Measurements from ENCODE around the gene C1orf52.

The C1orf52 gene

DNA sequence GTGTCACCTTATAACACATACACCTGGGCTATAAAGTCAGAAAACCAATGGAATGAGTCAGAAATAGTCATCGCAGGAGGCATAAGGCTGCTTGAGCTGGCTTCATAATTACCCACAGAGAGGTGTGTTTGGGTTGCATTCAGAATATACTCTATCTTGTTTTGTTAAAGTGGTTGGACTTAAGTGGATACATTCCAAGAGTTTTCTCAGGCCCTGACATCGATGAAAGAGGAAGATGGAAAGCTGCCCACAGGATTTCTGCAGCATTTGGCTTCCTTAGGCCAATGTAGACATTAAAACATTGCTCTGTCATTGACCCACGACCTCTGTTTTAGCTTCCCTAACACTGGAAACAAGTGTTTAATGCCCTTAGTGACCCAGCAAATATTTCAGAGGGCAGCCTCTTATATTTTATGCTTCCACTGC, 35.6 kb upstream of the C1orf52 start:
- Histone ChIP-seq H3K36me3 (ENCODE audit: control insufficient read depth in 1 of 2, insufficient read depth in 2 of 2, low read length in 2 of 2) (no peaks in the 10 kb centered on the region), H3K27ac (ENCODE audit: low read length) (no peak overlapping the region), H3K27me3 (ENCODE audit: low read depth, low read length) (no peaks in the 10 kb centered on the region), H3K4me1 (ENCODE audit: control insufficient read depth in 1 of 2, insufficient read depth in 2 of 2, low read length in 2 of 2) (peaks cover 10 to 14% of the 10 kb centered on the region in 2 donors), H3K9me3 (ENCODE audit: control insufficient read depth in 1 of 2, low read length in 2 of 2) (no peaks in the 10 kb centered on the region), H3K4me3 (ENCODE audit: low read depth in 1 of 2, low read length in 2 of 2) (no peak overlapping the region)

DNA sequence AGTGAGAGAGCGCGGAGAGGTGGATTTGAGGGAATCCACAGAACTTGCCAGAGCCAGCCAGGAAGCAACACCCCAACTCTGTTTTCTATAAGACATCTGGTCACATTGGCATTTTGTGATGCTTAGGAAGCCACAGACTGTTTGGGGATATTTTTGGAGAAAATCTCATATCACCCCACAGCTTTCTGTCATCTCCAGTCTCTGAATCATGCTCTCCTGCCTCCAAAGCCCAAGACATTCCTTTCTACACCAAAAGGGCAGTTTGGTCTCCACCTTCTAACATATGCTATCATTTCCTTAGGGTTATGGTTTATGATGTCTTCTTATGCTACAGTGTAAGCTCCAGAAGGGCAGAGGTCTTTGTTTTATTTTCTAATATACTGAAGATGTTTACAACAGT, 31.4 kb upstream of the C1orf52 start:
- H3K27ac ChIP-seq (ENCODE audit: low read length): no peak overlapping the region
- H3K27me3 ChIP-seq (ENCODE audit: low read depth, low read length): no peaks in the 10 kb centered on the region
- no peaks in the 10 kb centered on the region for H3K36me3 ChIP-seq (ENCODE audit: control insufficient read depth in 1 of 2, insufficient read depth in 2 of 2, low read length in 2 of 2)
- H3K9me3 ChIP-seq (ENCODE audit: control insufficient read depth in 1 of 2, low read length in 2 of 2): no peaks in the 10 kb centered on the region
- H3K4me3 ChIP-seq (ENCODE audit: low read depth in 1 of 2, low read length in 2 of 2): no peak overlapping the region
- H3K4me1 ChIP-seq (ENCODE audit: control insufficient read depth in 1 of 2, insufficient read depth in 2 of 2, low read length in 2 of 2): no peaks in the 10 kb centered on the region

DNA sequence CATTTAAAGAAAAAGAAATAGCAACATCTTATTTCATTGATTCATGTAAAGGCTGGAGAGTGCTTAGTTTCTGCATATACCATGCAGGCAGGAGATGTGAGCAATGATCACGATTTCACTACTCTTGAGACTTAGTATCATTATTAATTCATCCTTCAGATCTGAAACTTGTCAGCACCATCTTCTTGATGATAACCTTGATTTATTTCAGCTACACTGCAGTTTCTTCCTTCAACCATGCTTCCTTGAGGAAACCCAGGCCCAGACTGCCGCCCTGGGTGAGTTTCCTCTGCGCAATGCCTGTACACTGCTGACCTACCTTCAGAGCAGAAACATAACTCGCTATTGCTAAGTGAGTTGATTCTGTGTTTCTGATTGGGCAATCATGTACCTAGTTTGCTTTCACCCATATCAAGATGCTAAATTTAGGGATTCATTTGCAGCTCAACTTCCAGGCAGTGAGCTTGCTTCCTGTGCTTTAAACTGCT, 30.4 kb upstream of the C1orf52 start:
- no peaks in the 10 kb centered on the region for H3K27me3 ChIP-seq (ENCODE audit: low read depth, low read length)
- H3K9me3 ChIP-seq (ENCODE audit: control insufficient read depth in 1 of 2, low read length in 2 of 2): no peaks in the 10 kb centered on the region
- H3K4me1 ChIP-seq (ENCODE audit: control insufficient read depth in 1 of 2, insufficient read depth in 2 of 2, low read length in 2 of 2): no peaks in the 10 kb centered on the region
- no peak overlapping the region for H3K4me3 ChIP-seq (ENCODE audit: low read depth in 1 of 2, low read length in 2 of 2)
- H3K36me3 ChIP-seq (ENCODE audit: control insufficient read depth in 1 of 2, insufficient read depth in 2 of 2, low read length in 2 of 2): no peaks in the 10 kb centered on the region
- H3K27ac ChIP-seq (ENCODE audit: low read length): no peak overlapping the region

DNA sequence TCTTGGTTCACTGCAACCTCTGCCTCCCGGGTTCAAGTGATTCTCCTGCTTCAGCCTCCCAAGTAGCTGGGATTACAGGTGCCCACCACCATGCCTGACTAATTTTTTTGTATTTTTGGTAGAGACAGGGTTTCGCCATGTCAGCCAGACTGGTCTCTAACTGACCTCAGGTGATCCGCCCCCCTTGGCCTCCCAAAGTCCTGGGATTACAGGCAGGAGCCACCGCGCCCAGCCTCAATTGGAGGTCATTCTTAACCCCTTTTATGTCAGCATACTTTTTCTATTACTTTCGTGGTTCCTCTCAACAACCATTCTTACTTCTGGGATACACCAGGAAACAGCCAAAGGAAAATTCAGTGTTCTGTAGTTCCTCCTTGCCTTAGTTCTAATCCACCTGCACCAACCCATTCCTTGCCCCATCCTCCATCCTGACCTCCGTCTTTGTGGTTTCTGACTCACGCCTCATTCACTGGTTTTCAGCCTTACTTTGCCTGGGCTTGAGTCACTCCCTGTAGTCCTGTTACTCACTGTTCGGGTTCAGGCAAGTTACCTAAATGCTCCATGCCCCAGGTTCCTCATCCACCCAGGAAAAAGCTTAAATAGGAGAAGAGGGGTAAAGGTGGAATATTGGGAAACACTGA, 29.9 kb upstream of the C1orf52 start:
- H3K27ac ChIP-seq (ENCODE audit: low read length): no peak overlapping the region
- no peaks in the 10 kb centered on the region for H3K4me1 ChIP-seq (ENCODE audit: control insufficient read depth in 1 of 2, insufficient read depth in 2 of 2, low read length in 2 of 2)
- H3K9me3 ChIP-seq (ENCODE audit: control insufficient read depth in 1 of 2, low read length in 2 of 2): no peaks in the 10 kb centered on the region
- no peaks in the 10 kb centered on the region for H3K27me3 ChIP-seq (ENCODE audit: low read depth, low read length)
- no peak overlapping the region for H3K4me3 ChIP-seq (ENCODE audit: low read depth in 1 of 2, low read length in 2 of 2)
- H3K36me3 ChIP-seq (ENCODE audit: control insufficient read depth in 1 of 2, insufficient read depth in 2 of 2, low read length in 2 of 2): no peaks in the 10 kb centered on the region

DNA sequence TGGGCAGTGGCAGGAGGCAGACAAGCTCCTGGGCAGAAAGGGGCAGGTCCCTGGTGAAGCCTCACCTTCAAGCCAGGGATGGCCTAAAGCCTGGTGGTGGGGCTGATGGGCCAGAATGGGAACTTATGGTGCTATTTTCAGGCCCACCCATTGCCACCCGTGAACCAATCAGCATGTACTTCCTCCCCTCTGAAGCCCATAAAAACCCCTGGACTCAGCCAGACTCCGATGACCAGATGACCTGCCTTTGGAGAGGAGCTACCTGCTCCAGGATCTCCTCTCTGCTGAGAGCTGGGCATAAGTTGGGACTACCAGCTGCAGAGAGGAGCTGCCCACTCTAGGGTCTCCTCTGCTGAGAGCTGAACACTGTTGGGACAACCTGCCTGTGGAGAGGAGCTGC, 24.7 kb upstream of the C1orf52 start:
- H3K36me3 ChIP-seq (ENCODE audit: control insufficient read depth in 1 of 2, insufficient read depth in 2 of 2, low read length in 2 of 2): no peaks in the 10 kb centered on the region
- H3K27ac ChIP-seq (ENCODE audit: low read length): no peak overlapping the region
- H3K27me3 ChIP-seq (ENCODE audit: low read depth, low read length): no peaks in the 10 kb centered on the region
- H3K4me3 ChIP-seq (ENCODE audit: low read depth in 1 of 2, low read length in 2 of 2): no peak overlapping the region
- peaks cover 0 to 2% of the 10 kb centered on the region in 2 donors for H3K4me1 ChIP-seq (ENCODE audit: control insufficient read depth in 1 of 2, insufficient read depth in 2 of 2, low read length in 2 of 2)
- no peaks in the 10 kb centered on the region for H3K9me3 ChIP-seq (ENCODE audit: control insufficient read depth in 1 of 2, low read length in 2 of 2)

DNA sequence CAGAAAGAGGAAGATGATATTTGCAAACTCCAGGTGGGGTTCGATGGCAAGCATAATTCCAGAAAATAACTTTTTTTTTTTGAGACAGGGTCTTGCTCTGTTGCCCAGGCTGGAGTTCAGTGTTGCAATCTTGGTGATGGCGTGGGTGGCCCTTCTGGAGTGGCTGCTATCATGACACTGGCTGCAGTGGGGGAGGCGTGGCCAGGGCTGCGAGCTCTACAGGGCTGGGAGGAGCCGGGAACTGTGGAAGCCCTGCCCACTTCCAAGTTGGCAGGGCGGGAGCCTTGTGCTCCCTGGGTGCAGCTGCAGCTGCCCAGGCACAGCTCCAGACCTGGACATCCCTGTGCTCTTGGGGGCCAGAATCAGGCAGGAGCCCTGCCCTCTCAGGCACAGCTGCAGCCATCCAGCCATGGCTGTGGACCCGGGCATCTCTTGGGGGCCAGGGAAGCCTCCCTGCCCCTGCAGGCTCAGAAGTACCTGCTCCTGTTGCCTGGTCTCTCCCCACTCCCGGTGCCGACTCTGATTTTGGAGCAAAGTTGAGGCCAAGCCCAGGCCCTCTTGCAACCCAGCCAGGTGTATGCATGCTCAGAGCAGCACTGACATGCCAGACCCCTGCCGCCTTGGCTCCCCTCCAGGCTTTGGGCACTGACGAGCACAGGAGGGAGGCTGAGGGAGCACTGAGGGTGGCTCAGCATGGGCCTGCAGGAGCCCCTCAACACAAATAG, 24.2 kb upstream of the C1orf52 start:
- Histone ChIP-seq H3K27ac (ENCODE audit: low read length) (no peak overlapping the region), H3K4me3 (ENCODE audit: low read depth in 1 of 2, low read length in 2 of 2) (no peak overlapping the region), H3K36me3 (ENCODE audit: control insufficient read depth in 1 of 2, insufficient read depth in 2 of 2, low read length in 2 of 2) (no peaks in the 10 kb centered on the region), H3K4me1 (ENCODE audit: control insufficient read depth in 1 of 2, insufficient read depth in 2 of 2, low read length in 2 of 2) (peaks cover 0 to 7% of the 10 kb centered on the region in 2 donors), H3K27me3 (ENCODE audit: low read depth, low read length) (no peaks in the 10 kb centered on the region), H3K9me3 (ENCODE audit: control insufficient read depth in 1 of 2, low read length in 2 of 2) (no peaks in the 10 kb centered on the region)

DNA sequence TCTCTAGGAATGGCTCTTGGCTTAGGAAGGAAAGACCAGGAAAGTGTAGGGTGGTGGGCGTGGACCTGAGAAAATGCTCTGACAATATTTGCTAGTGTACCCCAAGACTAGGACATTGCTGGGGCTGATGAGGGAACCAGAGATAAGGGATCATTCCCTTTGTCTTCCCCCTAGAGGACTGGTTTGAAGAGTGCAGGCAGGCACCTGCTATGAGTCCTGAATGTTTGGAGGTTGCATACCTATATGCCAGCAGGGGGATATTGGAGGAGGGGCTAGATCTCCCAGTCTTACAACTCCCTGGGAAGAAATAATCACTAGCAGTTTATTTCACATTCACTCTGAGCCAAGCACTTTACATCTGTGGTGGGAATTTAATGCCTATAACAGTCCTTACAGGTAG, 23.0 kb upstream of the C1orf52 start:
- H3K4me3 ChIP-seq (ENCODE audit: low read depth in 1 of 2, low read length in 2 of 2): no peak overlapping the region
- H3K27ac ChIP-seq (ENCODE audit: low read length): no peak overlapping the region
- peaks cover 0 to 8% of the 10 kb centered on the region in 2 donors for H3K4me1 ChIP-seq (ENCODE audit: control insufficient read depth in 1 of 2, insufficient read depth in 2 of 2, low read length in 2 of 2)
- H3K27me3 ChIP-seq (ENCODE audit: low read depth, low read length): no peaks in the 10 kb centered on the region
- H3K9me3 ChIP-seq (ENCODE audit: control insufficient read depth in 1 of 2, low read length in 2 of 2): no peaks in the 10 kb centered on the region
- H3K36me3 ChIP-seq (ENCODE audit: control insufficient read depth in 1 of 2, insufficient read depth in 2 of 2, low read length in 2 of 2): no peaks in the 10 kb centered on the region

DNA sequence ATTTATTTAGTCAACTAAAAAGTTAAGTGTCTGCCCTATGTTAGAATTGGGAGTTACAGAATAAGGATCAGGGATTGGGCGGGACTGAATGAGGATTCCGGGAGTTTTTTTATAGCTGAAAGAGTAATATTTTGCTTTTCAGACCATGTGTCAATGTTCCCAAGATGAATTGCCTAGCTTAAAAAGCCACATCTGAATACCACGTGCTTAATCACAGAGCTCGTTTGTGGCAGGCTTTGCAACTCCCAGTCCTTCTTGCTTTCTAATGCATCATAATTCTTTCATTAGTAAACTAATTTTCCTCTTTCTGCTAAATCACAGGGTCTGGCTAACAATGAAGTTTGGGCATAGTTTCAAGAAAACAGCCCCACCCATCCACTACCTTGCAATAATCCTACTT, 21.2 kb upstream of the C1orf52 start:
- no peak overlapping the region for H3K27ac ChIP-seq (ENCODE audit: low read length)
- H3K36me3 ChIP-seq (ENCODE audit: control insufficient read depth in 1 of 2, insufficient read depth in 2 of 2, low read length in 2 of 2): peaks cover 0 to 5% of the 10 kb centered on the region in 2 donors
- no peaks in the 10 kb centered on the region for H3K9me3 ChIP-seq (ENCODE audit: control insufficient read depth in 1 of 2, low read length in 2 of 2)
- no peak overlapping the region for H3K4me3 ChIP-seq (ENCODE audit: low read depth in 1 of 2, low read length in 2 of 2)
- H3K27me3 ChIP-seq (ENCODE audit: low read depth, low read length): no peaks in the 10 kb centered on the region
- peaks cover under 1 to 8% of the 10 kb centered on the region in 2 donors for H3K4me1 ChIP-seq (ENCODE audit: control insufficient read depth in 1 of 2, insufficient read depth in 2 of 2, low read length in 2 of 2)

DNA sequence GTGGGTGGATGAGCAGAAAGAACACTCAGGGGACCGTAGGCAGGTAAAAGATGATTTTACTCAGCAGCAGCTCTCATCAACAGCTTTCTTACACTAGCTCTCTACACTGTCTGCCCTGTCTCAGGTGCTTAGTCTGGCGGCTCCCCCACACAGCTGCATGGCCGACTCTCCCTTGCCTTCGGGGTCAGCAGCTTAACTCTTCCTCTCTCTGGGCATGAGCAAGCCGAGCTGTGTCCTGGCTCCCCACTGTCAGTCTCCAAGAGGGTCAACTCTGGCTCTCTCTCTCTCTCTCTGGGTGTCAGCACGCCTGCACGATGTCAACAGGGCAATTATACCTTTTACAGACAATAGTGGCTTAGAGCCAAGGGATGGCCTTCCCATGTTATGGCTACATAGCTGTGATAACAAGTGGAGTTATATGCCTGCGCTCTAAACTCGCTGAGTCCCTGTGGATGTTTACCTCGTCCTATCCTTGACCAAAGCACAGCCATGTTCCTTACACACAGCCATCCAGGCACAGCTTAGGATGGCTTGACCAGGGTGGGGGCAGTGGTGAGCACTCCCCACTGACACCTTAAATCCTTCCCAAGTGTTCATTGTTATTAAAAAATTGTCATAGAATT, 20.1 kb upstream of the C1orf52 start:
- Histone ChIP-seq H3K36me3 (ENCODE audit: control insufficient read depth in 1 of 2, insufficient read depth in 2 of 2, low read length in 2 of 2) (peaks cover 0 to 9% of the 10 kb centered on the region in 2 donors), H3K4me3 (ENCODE audit: low read depth in 1 of 2, low read length in 2 of 2) (no peak overlapping the region), H3K9me3 (ENCODE audit: control insufficient read depth in 1 of 2, low read length in 2 of 2) (no peaks in the 10 kb centered on the region), H3K27me3 (ENCODE audit: low read depth, low read length) (no peaks in the 10 kb centered on the region), H3K4me1 (ENCODE audit: control insufficient read depth in 1 of 2, insufficient read depth in 2 of 2, low read length in 2 of 2) (peaks cover 8 to 11% of the 10 kb centered on the region in 2 donors), H3K27ac (ENCODE audit: low read length) (peak overlapping the region; percentile 64)

DNA sequence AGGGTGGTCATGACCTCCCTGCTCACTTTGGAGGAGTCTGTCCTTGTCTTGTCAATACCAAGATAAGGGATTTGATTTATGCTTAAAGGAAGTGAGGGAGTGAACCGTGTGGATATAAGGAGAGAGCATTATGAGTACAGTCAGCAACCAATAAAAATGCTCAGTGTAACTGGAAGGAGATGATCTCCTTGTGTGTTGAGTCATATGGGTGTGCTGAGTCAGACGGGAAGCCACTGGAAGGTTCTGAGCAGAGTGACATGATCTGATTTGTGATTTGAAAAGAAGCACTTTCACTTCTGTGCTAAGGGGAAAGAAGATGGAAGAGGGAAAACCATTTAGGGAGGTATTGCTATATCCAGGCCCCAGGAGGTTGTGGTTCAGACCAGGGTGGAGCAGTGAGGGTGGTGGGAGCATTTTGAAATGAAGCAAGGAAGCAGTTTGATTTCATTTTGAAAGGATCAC, 19.4 kb upstream of the C1orf52 start:
- Histone ChIP-seq H3K9me3 (ENCODE audit: control insufficient read depth in 1 of 2, low read length in 2 of 2) (no peaks in the 10 kb centered on the region), H3K4me3 (ENCODE audit: low read depth in 1 of 2, low read length in 2 of 2) (no peak overlapping the region), H3K4me1 (ENCODE audit: control insufficient read depth in 1 of 2, insufficient read depth in 2 of 2, low read length in 2 of 2) (peaks cover 14 to 18% of the 10 kb centered on the region in 2 donors), H3K27me3 (ENCODE audit: low read depth, low read length) (no peaks in the 10 kb centered on the region), H3K36me3 (ENCODE audit: control insufficient read depth in 1 of 2, insufficient read depth in 2 of 2, low read length in 2 of 2) (peaks cover 0 to 9% of the 10 kb centered on the region in 2 donors), H3K27ac (ENCODE audit: low read length) (peak overlapping the region; percentile 64)

DNA sequence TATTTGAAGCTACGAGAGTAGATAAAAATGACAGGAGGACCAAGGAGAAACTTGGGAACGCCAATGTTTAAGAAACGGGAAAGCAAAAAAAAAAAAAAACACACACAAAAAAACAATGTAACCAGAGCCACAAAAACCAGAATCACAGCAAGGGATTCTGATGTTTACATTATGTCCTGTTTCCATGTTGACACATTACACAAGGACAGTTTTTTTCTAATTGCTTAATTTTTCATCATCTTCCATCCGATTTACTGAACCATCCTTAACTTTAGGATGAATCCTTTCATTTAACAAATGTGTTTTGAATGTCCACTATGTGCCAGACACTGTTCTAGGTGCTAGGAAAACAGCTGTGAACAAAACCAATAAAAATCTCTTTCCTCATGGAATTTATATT, 18.3 kb upstream of the C1orf52 start:
- Histone ChIP-seq H3K36me3 (ENCODE audit: control insufficient read depth in 1 of 2, insufficient read depth in 2 of 2, low read length in 2 of 2) (peaks cover 0 to 9% of the 10 kb centered on the region in 2 donors), H3K4me1 (ENCODE audit: control insufficient read depth in 1 of 2, insufficient read depth in 2 of 2, low read length in 2 of 2) (peaks cover 14 to 21% of the 10 kb centered on the region in 2 donors), H3K9me3 (ENCODE audit: control insufficient read depth in 1 of 2, low read length in 2 of 2) (no peaks in the 10 kb centered on the region), H3K27ac (ENCODE audit: low read length) (no peak overlapping the region), H3K4me3 (ENCODE audit: low read depth in 1 of 2, low read length in 2 of 2) (no peak overlapping the region), H3K27me3 (ENCODE audit: low read depth, low read length) (no peaks in the 10 kb centered on the region)

All from muscle layer of duodenum (tissue), 2 donors.